Adipocyte (in vitro differentiated cells): ENCODE measurements around the gene RNF138.
"Not testable (repeated sequence)": the region's sequence is repeated elsewhere in the genome, so short reads cannot be mapped to it uniquely, and the experiment has no call there.

Source experiments
- DNase-seq: peaks from one replicate; pipeline ENCODE4 v3.0.0-alpha.2; 2015; ENCODE audit warnings: low read depth
- H3K27me3 ChIP-seq: replicated peaks from 2 replicates; pipeline ENCODE4 v1.7.0; 2013; ENCODE audit warnings: mild to moderate bottlenecking, low read length, moderate library complexity; ENCODE audit not compliant: control insufficient read depth, insufficient read depth
- H3K36me3 ChIP-seq: 2 replicates; pipeline ENCODE4 v1.7.0; 2013; ENCODE audit warnings: low read length, mild to moderate bottlenecking, moderate library complexity; ENCODE audit not compliant: control insufficient read depth, insufficient read depth, severe bottlenecking
- H3K4me1 ChIP-seq: 2 replicates; pipeline ENCODE4 v1.7.0; 2013; ENCODE audit warnings: mild to moderate bottlenecking, low read length, moderate library complexity; ENCODE audit not compliant: control insufficient read depth, insufficient read depth
- H3K4me3 ChIP-seq: 2 replicates; pipeline ENCODE4 v1.7.0; 2013; ENCODE audit warnings: mild to moderate bottlenecking, low read length, moderate library complexity
- H3K9ac ChIP-seq: 2 replicates; pipeline ENCODE4 v1.7.0; 2013; ENCODE audit warnings: mild to moderate bottlenecking, low read length, moderate library complexity
- H3K9me3 ChIP-seq: 2 replicates; pipeline ENCODE4 v1.7.0; 2013; ENCODE audit warnings: mild to moderate bottlenecking, low read length, moderate library complexity; ENCODE audit not compliant: control insufficient read depth

Gene RNF138

DNA sequence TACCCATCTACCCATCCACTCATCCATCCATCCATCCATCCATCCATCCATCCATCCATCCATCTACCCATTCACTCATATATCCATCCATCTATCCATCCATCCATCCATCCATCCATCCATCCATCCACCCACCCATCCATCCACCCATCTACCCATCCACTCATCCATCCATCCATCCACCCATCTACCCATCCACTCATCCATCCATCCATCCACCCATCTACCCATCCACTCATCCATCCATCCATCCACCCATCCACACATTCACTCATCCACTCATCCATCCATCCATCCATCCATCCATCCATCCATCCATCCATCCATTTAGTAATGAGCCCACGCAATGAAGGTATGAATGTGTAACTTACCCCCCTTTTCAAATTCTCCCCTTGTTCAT lies 85.1 kb downstream of the RNF138 start:
- H3K4me1 ChIP-seq, H3K27me3 ChIP-seq, H3K9me3 ChIP-seq, H3K4me3 ChIP-seq, DNase-seq, H3K36me3 ChIP-seq, H3K9ac ChIP-seq: not testable (repeated sequence)

DNA sequence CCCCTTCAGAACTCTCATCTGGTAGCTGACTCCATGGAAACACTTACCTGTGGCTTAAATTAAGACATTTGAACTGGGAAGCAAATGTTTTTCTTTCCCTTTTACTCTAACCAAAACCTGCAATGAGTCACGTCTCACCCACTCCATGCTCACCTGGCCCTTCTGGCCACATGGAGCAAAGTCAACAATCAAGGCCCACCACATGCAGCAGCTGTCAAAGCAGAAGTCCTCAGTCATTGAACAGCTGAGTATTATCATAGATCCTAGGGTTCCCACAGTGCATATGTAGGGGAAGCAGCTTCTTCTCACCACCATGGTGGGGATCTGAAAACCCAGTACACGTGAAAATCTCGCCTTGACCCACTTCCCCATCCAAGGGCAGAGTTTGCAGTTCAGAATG lies 85.9 kb downstream of the RNF138 start:
- no peak for DNase-seq
- Histone ChIP-seq H3K9ac (no peak overlapping the region), H3K36me3 (no peaks in the 10 kb centered on the region), H3K27me3 (no peaks in the 10 kb centered on the region), H3K4me3 (no peak overlapping the region), H3K4me1 (no peaks in the 10 kb centered on the region), H3K9me3 (no peaks in the 10 kb centered on the region)
